Measurements from ENCODE around the gene CLCN1.

The CLCN1 gene

GRCh38 chr7:143375298-143376034 lies 59.6 kb downstream of the CLCN1 start:
- no peak for DNase-seq (ENCODE audit: insufficient read length, low spot score)
- FAIRE-seq, result no peak
- no peak for TF ChIP-seq POLR2A (IDR thresholded peaks at IDR 0.05; ENCODE audit: low read depth, low read length)

DNA sequence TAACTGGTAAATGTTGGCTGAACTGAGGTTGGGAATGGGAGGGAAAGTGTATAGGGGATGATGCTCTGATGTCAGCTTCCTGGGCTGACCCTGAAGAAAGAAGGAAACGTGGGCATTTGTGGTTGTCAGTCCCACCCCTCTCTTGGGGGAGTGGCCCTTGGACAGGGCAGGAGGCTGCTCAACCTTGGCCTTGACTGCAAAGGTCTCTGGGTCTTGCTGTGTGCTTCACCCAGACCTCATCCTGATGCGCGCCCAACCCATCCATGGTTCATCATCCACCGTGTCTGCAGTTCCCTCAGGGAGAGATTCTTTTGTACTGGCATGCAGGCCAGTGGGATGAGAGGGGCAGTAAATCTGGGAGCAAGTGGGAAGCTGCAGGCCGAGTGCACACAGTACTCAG lies 60.5 kb downstream of the CLCN1 start:
- FAIRE-seq, result no peak
- TF ChIP-seq POLR2A (IDR thresholded peaks at IDR 0.05; ENCODE audit: low read depth, low read length), result no peak
- no peak for DNase-seq (ENCODE audit: insufficient read length, low spot score)

DNA sequence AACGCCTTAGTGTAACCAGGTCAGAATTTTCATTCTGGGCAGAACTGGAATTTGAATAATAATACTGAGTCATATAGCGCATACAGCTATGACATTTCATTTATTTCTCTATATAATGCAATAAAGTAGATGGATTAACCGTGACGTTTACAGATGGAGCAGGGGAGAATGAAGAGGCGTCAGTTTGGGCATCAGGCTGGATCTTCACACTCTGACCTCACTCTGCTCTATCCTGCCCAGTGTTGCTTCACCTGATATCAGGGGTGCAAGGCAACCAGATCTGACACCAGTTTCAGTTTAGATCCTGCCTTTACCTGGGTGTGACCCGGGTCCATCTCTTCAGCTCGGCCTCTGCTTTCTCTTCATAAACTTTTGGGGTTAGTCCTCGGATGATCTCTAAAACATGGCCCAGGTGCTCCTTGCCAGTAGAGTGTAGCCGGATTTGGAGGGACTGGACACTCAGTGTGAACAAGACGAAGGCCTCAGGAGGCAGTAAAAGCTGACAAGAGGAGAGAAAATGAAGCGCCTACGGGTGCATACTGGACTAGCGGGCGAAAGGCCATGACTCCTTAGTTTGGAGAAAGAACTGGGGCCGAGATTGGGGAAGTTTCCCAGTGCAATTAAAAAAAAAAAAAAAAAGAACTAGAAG lies 63.8 kb downstream of the CLCN1 start:
- DNase-seq (ENCODE audit: insufficient read length, low spot score) (no peak), FAIRE-seq (no peak)
- no peak for TF ChIP-seq POLR2A (IDR thresholded peaks at IDR 0.05; ENCODE audit: low read depth, low read length)

DNA sequence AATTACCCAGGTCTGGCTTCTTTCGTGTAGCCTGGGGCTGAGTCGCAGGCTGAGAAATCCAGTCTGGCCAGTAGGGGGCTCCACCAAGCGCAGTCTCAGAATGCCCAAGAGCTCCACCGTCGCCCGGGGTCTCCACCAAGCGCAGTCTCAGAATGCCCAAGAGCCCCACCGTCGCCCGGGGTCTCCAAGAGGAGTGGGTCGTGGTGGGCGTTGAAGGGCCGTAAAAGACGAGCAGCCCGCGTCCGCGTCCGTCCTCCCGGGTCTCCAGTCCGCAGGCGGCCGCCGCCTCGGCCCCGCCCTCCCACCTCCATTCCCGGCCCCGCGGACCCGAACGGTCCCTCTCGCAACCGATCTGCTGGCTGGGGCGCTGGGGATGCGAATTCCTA lies 64.3 kb downstream of the CLCN1 start:
- DNase-seq (ENCODE audit: insufficient read length, low spot score), result peak; percentile 83
- 0 out of 2 replicates have a peak, but pooled peaks have one; percentile 23 for TF ChIP-seq POLR2A (IDR thresholded peaks at IDR 0.05; ENCODE audit: low read depth, low read length)
- no peak for FAIRE-seq

- FAIRE-seq (no peak), DNase-seq (ENCODE audit: insufficient read length, low spot score) (peak; percentile 93)
- peak; percentile 97 for TF ChIP-seq POLR2A (IDR thresholded peaks at IDR 0.05; ENCODE audit: low read depth, low read length)
Observed at GRCh38 chr7:143380646-143381426, 64.9 kb downstream of the CLCN1 start, which contains the start of gene ZYX. Gene ZYX, plus strand, starts transcription at chr7:143381345. Its CDS starts 227 bp downstream, at chr7:143381572.

GRCh38 chr7:143381427-143382125 lies 65.7 kb downstream of the CLCN1 start:
- TF ChIP-seq POLR2A (IDR thresholded peaks at IDR 0.05; ENCODE audit: low read depth, low read length), result no peak
- FAIRE-seq (no peak), DNase-seq (ENCODE audit: insufficient read length, low spot score) (no peak)

DNA sequence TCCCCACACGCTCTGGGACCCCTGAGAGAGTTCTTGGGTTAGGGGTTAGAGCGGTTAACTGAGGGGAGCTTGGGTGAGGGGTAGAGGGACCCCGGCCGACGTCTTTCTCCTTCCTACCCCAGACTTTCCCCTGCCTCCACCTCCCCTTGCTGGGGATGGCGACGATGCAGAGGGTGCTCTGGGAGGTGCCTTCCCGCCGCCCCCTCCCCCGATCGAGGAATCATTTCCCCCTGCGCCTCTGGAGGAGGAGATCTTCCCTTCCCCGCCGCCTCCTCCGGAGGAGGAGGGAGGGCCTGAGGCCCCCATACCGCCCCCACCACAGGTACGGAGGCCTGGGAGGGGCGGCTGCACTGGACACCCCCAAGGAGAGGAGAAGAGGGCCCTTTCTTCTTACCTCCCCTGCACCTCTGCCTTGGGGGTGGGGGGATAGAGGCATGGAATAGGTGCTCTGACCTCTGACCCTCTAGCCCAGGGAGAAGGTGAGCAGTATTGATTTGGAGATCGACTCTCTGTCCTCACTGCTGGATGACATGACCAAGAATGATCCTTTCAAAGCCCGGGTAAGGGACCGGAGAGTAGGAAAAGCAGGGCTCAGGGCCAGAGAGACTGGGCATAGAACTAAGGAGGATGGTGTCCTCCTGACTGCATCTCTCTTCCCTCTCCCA lies 66.3 kb downstream of the CLCN1 start:
- DNase-seq (ENCODE audit: insufficient read length, low spot score) (no peak), FAIRE-seq (no peak)
- TF ChIP-seq POLR2A (IDR thresholded peaks at IDR 0.05; ENCODE audit: low read depth, low read length), result no peak

- FAIRE-seq, result no peak
- DNase-seq (ENCODE audit: insufficient read length, low spot score), result no peak
- TF ChIP-seq POLR2A (IDR thresholded peaks at IDR 0.05; ENCODE audit: low read depth, low read length), result no peak
Observed at GRCh38 chr7:143382791-143383641, 67.1 kb downstream of the CLCN1 start.

DNA sequence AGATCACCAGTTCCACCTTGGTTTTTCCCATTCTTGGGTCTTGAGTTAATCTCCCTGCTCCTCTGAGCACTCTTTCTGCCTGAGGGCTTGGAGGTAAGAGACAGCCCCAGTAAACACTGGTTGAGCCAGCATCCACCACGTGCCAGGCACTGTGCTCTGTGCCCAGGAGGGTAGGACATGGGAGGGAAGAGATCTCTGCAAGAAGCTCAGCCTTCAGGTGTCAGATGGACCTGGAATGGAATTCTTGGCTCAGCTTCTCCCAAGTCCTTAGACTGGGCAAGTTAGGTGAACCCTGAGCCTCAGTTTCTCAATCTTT lies 67.7 kb downstream of the CLCN1 start:
- DNase-seq (ENCODE audit: insufficient read length, low spot score) (no peak), FAIRE-seq (no peak)
- TF ChIP-seq POLR2A (IDR thresholded peaks at IDR 0.05; ENCODE audit: low read depth, low read length), result no peak

DNA sequence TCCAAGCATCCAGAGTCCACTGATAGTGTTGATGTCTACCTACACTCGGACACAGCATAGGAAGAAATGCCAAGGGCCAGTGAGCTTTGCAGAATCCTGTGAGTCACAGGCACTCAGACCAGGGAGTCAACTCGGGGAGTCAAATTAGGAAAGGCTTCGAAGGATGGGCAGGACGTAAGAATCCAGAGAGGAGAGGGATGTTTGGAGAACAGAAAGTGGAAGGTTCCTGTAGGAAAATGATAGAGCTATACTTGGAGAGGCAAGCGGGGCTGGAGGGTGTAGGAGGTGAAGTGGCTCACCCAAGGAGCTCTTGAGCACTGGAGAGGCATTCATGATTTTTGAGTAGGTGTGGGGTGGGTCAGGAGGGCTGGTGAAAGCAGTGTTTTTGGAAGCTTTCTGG lies 68.2 kb downstream of the CLCN1 start:
- DNase-seq (ENCODE audit: insufficient read length, low spot score), result no peak
- FAIRE-seq, result no peak
- no peak for TF ChIP-seq POLR2A (IDR thresholded peaks at IDR 0.05; ENCODE audit: low read depth, low read length)

DNA sequence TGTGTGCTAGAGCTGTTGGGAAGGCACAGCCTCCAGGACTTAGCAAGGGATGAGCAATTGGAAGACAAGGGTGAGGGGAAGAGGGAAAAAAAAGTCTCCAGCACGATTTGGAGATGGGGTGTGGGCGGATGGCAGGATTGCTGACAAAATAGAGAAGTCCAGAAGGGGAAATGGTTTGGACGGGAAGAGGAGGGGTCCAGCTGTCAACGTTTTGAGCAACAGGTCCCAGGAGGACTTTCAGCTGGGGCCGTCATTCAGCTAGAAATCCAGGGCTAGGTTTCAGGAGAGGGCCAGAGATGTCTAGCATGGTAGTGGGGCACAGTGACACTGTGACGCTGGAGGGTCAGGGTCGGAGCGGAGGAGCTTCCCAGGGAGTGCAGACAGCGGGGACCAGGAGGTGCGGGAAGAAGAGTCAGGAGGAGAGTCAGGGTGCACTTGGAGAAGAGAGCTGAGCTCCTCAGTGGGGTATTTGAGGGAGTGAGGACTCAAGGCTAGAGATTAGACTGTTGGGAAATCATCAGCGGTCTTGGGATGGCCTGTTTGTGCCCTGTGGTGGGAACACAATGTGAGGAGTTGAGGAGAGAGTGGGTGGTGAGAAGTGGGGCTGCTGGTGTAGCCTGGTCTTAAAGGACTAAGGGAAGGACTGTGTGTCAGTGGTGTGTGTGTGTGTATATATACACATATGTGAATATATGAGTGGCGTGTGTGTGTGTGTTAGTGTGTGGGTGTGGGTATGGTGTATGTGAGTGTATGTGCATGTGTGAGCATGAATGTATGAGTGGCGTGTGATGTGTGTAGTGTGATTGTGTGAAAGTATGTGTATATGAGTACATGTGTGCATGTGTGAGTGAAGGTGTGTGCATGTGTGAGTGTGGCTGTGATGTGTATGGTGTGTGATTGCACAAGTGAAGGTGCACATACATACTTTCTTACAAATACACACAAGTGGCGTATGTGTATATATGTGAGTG lies 69.0 kb downstream of the CLCN1 start:
- no peak for TF ChIP-seq POLR2A (IDR thresholded peaks at IDR 0.05; ENCODE audit: low read depth, low read length)
- FAIRE-seq (no peak), DNase-seq (ENCODE audit: insufficient read length, low spot score) (no peak)

Measured in H54 (cell line).